Sigmoid colon (tissue), 4 donors: ENCODE measurements around the gene CLEC3B.

Experiments used
- POLR2A ChIP-seq, 2 donors: fragments of 450-650 bp; IDR thresholded peaks; one replicate each; pipeline ENCODE4 v1.6.1; 2016; ENCODE audit warnings: antibody characterized with exemption in 2 of 2, mild to moderate bottlenecking in 2 of 2, moderate library complexity in 2 of 2
- POLR2AphosphoS5 ChIP-seq, 4 donors: sonication (generic); formaldehyde crosslinking; IDR thresholded peaks; one replicate each; pipeline ENCODE4 v1.6.1; 2017; ENCODE audit warnings: antibody characterized with exemption in 4 of 4
- TF ChIP-seq, protein P1 (sequence below), 4 experiments: fragments of 450-650 bp in 3 of 4; fragments of 200-600 bp in 1 of 4; IDR thresholded peaks; one replicate each; pipeline ENCODE4 v1.5.1; 2016 to 2019; ENCODE audit warnings: antibody characterized with exemption in 4 of 4, mild to moderate bottlenecking in 3 of 4, moderate library complexity in 2 of 4

DNA sequence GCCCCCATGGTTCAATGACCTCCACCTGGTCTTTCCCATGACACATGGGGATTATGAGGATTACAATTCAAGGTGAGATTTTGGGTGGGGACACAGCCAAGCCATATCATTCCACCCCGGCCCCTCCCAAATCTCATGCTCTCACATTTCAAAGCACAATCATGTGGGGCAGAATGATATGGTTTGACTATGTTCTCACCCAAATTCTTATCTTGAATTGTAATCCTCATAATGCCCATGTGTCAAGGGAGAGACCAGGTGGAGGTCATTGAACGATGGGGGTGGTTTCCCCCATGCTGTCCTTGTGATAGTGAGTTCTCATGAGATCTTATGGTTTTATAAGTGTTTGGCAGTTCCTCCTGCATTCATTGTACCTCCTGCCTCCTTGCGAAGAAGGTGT lies 2.4 kb upstream of the CLEC3B start:
- TF ChIP-seq, protein P1, sequence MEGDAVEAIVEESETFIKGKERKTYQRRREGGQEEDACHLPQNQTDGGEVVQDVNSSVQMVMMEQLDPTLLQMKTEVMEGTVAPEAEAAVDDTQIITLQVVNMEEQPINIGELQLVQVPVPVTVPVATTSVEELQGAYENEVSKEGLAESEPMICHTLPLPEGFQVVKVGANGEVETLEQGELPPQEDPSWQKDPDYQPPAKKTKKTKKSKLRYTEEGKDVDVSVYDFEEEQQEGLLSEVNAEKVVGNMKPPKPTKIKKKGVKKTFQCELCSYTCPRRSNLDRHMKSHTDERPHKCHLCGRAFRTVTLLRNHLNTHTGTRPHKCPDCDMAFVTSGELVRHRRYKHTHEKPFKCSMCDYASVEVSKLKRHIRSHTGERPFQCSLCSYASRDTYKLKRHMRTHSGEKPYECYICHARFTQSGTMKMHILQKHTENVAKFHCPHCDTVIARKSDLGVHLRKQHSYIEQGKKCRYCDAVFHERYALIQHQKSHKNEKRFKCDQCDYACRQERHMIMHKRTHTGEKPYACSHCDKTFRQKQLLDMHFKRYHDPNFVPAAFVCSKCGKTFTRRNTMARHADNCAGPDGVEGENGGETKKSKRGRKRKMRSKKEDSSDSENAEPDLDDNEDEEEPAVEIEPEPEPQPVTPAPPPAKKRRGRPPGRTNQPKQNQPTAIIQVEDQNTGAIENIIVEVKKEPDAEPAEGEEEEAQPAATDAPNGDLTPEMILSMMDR (IDR thresholded peaks at IDR 0.05): no peak
- TF ChIP-seq POLR2A (IDR thresholded peaks at IDR 0.05) (no peak), POLR2AphosphoS5 (IDR thresholded peaks at IDR 0.05) (no peak)
